GM18507 (cell line): ENCODE measurements around the gene PUS3.
A peak's percentile ranks its signal among the peaks of the same experiment; 100 is the strongest.

ENCODE experiments used
- DNase-seq: peaks from one replicate; pipeline ENCODE4 v3.0.0; 2011; ENCODE audit warnings: low read depth; ENCODE audit not compliant: insufficient read length; ENCODE audit errors: extremely low spot score
- FAIRE-seq: peaks from 2 replicates; lab custom pipeline; 2011; peaks lifted over from hg19 to GRCh38; lab: Jason Lieb, UNC

PUS3 gene

GRCh38 chr11:125941619-125942611 lies 38.9 kb upstream of the PUS3 start:
- peak; percentile 29 for FAIRE-seq
- peak; percentile 23 for DNase-seq

GRCh38 chr11:125941267-125941618 lies 38.2 kb upstream of the PUS3 start:
- DNase-seq (no peak), FAIRE-seq (no peak)

- no peak for FAIRE-seq
Measured at GRCh38 chr11:125940145-125940544, 37.1 kb upstream of the PUS3 start.

GRCh38 chr11:125939081-125939521 lies 36.1 kb upstream of the PUS3 start:
- FAIRE-seq: no peak
- no peak for DNase-seq

More at GRCh38 chr11:125940145-125940544, 37.1 kb upstream of the PUS3 start:
- DNase-seq: no peak

GRCh38 chr11:125938418-125938817 lies 35.4 kb upstream of the PUS3 start:
- FAIRE-seq (no peak), DNase-seq (no peak)

- DNase-seq: no peak
- FAIRE-seq: no peak
Measured at GRCh38 chr11:125935618-125936199, 32.7 kb upstream of the PUS3 start.

- no peak for DNase-seq
- FAIRE-seq: no peak
Measured at GRCh38 chr11:125935056-125935455, 32.0 kb upstream of the PUS3 start.

- no peak for FAIRE-seq
- no peak for DNase-seq
Measured at GRCh38 chr11:125934473-125934872, 31.5 kb upstream of the PUS3 start.

GRCh38 chr11:125933030-125933813 lies 30.2 kb upstream of the PUS3 start:
- no peak for FAIRE-seq
- no peak for DNase-seq

GRCh38 chr11:125932301-125932700 lies 29.3 kb upstream of the PUS3 start:
- DNase-seq (no peak), FAIRE-seq (no peak)

GRCh38 chr11:125931668-125932067 lies 28.7 kb upstream of the PUS3 start:
- no peak for FAIRE-seq
- no peak for DNase-seq

GRCh38 chr11:125931116-125931515 lies 28.1 kb upstream of the PUS3 start:
- no peak for DNase-seq
- FAIRE-seq: no peak

GRCh38 chr11:125930076-125930450 lies 27.1 kb upstream of the PUS3 start:
- FAIRE-seq: no peak
- no peak for DNase-seq

GRCh38 chr11:125929445-125930075 lies 26.6 kb upstream of the PUS3 start:
- no peak for FAIRE-seq
- no peak for DNase-seq

GRCh38 chr11:125926682-125927081 lies 23.7 kb upstream of the PUS3 start:
- no peak for DNase-seq
- FAIRE-seq: no peak

- no peak for FAIRE-seq
- DNase-seq: no peak
Measured at GRCh38 chr11:125925804-125926203, 22.8 kb upstream of the PUS3 start.

GRCh38 chr11:125925247-125925740 lies 22.3 kb upstream of the PUS3 start:
- DNase-seq (no peak), FAIRE-seq (no peak)

- FAIRE-seq: no peak
- no peak for DNase-seq
Measured at GRCh38 chr11:125924384-125925007, 21.5 kb upstream of the PUS3 start.

GRCh38 chr11:125923633-125924032 lies 20.6 kb upstream of the PUS3 start:
- FAIRE-seq: no peak
- DNase-seq: no peak
